ENCODE results near the gene VAV2. TPM values are rescaled to one million over a fixed set of nuclear protein-coding genes. Genes with fewer than 3 reads are reported as not detected.

Gene VAV2
- total and polyA plus RNA-seq, 9 of the 15 experiments (the other 6 are each of a cell fraction or from before 2014, with no cell fraction given): 0.01 to 2.7 (median 1.0) TPM; not detected in 1

DNA sequence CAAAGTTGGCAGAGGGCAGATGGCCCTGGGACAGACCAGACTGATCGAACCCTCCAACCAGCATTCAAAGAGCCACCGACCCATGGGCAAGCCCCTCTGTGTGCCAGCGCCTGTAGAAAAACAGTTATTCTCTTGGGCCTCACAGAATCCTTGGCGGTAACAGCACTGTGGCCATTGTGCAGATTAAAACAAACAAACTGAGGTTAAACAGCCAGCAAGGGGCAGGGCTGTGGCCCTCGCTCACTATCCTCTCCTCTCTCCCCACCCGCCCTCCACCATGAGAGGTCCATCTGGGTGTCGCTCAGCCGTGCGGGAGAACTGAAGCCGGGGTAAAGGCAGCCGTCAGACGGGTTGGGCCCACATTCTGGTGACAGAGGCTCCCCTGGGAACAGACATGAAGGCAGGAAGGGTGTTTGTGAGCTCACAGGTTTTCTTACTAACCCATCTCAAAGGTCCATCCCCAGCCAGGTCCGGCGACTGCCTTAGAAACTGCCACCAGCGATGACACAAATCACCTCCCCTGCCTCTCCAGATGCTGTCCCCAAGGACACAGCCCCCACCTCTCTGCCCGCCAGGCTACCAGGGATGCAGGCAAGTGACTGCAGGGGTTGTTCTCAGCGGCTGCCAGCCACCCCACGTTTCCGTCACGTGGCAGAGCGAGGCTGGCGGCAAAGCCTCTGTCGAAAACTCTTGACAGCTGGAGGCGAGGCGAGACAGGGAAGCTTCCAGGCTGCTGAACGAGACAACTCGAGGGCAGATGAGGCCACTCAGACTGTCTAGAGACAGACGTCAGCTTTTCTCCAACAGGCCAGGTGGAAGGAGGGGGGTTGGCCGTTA is 178.2 kb downstream of the VAV2 start (continued):
- TF ChIP-seq, protein P1, sequence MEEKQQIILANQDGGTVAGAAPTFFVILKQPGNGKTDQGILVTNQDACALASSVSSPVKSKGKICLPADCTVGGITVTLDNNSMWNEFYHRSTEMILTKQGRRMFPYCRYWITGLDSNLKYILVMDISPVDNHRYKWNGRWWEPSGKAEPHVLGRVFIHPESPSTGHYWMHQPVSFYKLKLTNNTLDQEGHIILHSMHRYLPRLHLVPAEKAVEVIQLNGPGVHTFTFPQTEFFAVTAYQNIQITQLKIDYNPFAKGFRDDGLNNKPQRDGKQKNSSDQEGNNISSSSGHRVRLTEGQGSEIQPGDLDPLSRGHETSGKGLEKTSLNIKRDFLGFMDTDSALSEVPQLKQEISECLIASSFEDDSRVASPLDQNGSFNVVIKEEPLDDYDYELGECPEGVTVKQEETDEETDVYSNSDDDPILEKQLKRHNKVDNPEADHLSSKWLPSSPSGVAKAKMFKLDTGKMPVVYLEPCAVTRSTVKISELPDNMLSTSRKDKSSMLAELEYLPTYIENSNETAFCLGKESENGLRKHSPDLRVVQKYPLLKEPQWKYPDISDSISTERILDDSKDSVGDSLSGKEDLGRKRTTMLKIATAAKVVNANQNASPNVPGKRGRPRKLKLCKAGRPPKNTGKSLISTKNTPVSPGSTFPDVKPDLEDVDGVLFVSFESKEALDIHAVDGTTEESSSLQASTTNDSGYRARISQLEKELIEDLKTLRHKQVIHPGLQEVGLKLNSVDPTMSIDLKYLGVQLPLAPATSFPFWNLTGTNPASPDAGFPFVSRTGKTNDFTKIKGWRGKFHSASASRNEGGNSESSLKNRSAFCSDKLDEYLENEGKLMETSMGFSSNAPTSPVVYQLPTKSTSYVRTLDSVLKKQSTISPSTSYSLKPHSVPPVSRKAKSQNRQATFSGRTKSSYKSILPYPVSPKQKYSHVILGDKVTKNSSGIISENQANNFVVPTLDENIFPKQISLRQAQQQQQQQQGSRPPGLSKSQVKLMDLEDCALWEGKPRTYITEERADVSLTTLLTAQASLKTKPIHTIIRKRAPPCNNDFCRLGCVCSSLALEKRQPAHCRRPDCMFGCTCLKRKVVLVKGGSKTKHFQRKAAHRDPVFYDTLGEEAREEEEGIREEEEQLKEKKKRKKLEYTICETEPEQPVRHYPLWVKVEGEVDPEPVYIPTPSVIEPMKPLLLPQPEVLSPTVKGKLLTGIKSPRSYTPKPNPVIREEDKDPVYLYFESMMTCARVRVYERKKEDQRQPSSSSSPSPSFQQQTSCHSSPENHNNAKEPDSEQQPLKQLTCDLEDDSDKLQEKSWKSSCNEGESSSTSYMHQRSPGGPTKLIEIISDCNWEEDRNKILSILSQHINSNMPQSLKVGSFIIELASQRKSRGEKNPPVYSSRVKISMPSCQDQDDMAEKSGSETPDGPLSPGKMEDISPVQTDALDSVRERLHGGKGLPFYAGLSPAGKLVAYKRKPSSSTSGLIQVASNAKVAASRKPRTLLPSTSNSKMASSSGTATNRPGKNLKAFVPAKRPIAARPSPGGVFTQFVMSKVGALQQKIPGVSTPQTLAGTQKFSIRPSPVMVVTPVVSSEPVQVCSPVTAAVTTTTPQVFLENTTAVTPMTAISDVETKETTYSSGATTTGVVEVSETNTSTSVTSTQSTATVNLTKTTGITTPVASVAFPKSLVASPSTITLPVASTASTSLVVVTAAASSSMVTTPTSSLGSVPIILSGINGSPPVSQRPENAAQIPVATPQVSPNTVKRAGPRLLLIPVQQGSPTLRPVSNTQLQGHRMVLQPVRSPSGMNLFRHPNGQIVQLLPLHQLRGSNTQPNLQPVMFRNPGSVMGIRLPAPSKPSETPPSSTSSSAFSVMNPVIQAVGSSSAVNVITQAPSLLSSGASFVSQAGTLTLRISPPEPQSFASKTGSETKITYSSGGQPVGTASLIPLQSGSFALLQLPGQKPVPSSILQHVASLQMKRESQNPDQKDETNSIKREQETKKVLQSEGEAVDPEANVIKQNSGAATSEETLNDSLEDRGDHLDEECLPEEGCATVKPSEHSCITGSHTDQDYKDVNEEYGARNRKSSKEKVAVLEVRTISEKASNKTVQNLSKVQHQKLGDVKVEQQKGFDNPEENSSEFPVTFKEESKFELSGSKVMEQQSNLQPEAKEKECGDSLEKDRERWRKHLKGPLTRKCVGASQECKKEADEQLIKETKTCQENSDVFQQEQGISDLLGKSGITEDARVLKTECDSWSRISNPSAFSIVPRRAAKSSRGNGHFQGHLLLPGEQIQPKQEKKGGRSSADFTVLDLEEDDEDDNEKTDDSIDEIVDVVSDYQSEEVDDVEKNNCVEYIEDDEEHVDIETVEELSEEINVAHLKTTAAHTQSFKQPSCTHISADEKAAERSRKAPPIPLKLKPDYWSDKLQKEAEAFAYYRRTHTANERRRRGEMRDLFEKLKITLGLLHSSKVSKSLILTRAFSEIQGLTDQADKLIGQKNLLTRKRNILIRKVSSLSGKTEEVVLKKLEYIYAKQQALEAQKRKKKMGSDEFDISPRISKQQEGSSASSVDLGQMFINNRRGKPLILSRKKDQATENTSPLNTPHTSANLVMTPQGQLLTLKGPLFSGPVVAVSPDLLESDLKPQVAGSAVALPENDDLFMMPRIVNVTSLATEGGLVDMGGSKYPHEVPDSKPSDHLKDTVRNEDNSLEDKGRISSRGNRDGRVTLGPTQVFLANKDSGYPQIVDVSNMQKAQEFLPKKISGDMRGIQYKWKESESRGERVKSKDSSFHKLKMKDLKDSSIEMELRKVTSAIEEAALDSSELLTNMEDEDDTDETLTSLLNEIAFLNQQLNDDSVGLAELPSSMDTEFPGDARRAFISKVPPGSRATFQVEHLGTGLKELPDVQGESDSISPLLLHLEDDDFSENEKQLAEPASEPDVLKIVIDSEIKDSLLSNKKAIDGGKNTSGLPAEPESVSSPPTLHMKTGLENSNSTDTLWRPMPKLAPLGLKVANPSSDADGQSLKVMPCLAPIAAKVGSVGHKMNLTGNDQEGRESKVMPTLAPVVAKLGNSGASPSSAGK (IDR thresholded peaks at IDR 0.05): peak; percentile 60
- TF ChIP-seq, protein P2, sequence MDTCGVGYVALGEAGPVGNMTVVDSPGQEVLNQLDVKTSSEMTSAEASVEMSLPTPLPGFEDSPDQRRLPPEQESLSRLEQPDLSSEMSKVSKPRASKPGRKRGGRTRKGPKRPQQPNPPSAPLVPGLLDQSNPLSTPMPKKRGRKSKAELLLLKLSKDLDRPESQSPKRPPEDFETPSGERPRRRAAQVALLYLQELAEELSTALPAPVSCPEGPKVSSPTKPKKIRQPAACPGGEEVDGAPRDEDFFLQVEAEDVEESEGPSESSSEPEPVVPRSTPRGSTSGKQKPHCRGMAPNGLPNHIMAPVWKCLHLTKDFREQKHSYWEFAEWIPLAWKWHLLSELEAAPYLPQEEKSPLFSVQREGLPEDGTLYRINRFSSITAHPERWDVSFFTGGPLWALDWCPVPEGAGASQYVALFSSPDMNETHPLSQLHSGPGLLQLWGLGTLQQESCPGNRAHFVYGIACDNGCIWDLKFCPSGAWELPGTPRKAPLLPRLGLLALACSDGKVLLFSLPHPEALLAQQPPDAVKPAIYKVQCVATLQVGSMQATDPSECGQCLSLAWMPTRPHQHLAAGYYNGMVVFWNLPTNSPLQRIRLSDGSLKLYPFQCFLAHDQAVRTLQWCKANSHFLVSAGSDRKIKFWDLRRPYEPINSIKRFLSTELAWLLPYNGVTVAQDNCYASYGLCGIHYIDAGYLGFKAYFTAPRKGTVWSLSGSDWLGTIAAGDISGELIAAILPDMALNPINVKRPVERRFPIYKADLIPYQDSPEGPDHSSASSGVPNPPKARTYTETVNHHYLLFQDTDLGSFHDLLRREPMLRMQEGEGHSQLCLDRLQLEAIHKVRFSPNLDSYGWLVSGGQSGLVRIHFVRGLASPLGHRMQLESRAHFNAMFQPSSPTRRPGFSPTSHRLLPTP (IDR thresholded peaks at IDR 0.05; ENCODE audit: borderline replicate concordance, extremely low read depth, insufficient read length): no peak
- TF ChIP-seq SMAD4 (CRISPR knock-in tag; conservative IDR thresholded peaks at IDR 0.05) (0 out of 2 replicates have a peak, but pooled peaks have one; percentile 17), RBM25 (IDR thresholded peaks at IDR 0.05; ENCODE audit: low read depth, low read length, severe bottlenecking) (no peak), L3MBTL2 (IDR thresholded peaks at IDR 0.05) (peak; percentile 77), SUPT5H (IDR thresholded peaks at IDR 0.05) (no peak), NFIX (CRISPR knock-in tag; IDR thresholded peaks at IDR 0.05; ENCODE audit: low read depth) (no peak), SMAD1 (IDR thresholded peaks at IDR 0.05; ENCODE audit: low read depth, low read length, partially characterized antibody) (no peak), SMARCB1 (IDR thresholded peaks at IDR 0.05; ENCODE audit: insufficient read length, low read depth) (no peak), MYBL2 (IDR thresholded peaks at IDR 0.05; ENCODE audit: low read depth) (no peak), MYBL2 (CRISPR knock-in tag; IDR thresholded peaks at IDR 0.05; ENCODE audit: borderline replicate concordance) (no peak)
- TF ChIP-seq, protein P3, sequence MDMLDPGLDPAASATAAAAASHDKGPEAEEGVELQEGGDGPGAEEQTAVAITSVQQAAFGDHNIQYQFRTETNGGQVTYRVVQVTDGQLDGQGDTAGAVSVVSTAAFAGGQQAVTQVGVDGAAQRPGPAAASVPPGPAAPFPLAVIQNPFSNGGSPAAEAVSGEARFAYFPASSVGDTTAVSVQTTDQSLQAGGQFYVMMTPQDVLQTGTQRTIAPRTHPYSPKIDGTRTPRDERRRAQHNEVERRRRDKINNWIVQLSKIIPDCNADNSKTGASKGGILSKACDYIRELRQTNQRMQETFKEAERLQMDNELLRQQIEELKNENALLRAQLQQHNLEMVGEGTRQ (CRISPR knock-in tag; IDR thresholded peaks at IDR 0.05): peak; percentile 35; the same call in 1 of the 2 replicates

Data from K562 (cell line).